Esophagus squamous epithelium (tissue), 4 donors: ENCODE data around the gene CD34.

Source experiments
- POLR2A ChIP-seq, 4 donors: fragments of 450-650 bp; IDR thresholded peaks; one replicate each; pipeline ENCODE4 v1.6.1; 2017; ENCODE audit warnings: antibody characterized with exemption in 4 of 4, mild to moderate bottlenecking in 4 of 4, moderate library complexity in 3 of 4
- TF ChIP-seq, protein P1 (sequence below), 6 experiments: fragments of 450-650 bp in 4 of 6; fragments of 200-600 bp in 2 of 6; sonication (generic) in 2 of 6; IDR thresholded peaks; one replicate each; pipeline ENCODE4 v1.5.1; 2016 to 2019; ENCODE audit warnings: antibody characterized with exemption in 6 of 6, mild to moderate bottlenecking in 4 of 6, moderate library complexity in 4 of 6

DNA sequence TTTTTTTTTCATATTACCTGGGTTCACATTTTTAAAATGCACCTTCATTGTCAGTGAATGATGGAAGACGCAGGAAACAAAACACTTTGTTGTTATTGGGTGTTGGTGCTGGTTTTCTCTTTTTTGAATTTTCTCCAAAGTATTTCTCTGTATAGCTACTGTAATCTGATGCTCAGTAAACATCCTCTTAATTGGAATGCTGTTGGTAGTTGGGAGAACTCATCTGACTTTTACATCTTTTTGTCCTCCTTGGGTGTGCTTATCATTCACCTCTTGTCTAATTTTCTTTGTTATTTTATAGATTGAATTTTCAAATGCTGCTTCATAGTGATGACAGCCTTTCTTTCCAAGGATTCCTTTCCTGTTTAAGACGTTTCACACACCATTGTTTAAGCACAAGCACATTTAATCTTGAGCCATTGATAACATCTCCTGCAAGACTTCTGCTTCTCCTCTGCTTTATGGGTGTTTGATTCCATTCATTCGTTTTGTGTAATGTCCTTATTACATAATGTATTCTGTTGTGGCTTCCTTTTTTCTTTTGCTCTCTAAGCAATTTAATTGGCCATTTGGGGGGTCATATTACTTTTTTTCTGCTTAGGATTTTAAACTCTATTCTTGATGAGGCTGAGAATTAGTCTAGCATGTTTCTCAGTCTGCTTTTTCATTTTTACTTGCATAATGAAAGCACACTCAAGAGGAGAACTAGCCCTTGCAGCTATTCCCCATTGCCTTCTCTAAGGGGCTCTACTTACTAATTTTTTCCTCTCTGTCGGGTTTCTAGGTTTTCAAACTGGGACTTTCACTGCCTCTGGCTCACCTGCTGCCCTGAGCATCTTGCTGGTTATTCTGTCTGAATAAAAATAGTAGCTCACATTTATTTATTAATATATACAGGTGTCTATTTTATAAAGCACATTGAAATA is 42.0 kb upstream of the CD34 start:
- TF ChIP-seq, protein P1, sequence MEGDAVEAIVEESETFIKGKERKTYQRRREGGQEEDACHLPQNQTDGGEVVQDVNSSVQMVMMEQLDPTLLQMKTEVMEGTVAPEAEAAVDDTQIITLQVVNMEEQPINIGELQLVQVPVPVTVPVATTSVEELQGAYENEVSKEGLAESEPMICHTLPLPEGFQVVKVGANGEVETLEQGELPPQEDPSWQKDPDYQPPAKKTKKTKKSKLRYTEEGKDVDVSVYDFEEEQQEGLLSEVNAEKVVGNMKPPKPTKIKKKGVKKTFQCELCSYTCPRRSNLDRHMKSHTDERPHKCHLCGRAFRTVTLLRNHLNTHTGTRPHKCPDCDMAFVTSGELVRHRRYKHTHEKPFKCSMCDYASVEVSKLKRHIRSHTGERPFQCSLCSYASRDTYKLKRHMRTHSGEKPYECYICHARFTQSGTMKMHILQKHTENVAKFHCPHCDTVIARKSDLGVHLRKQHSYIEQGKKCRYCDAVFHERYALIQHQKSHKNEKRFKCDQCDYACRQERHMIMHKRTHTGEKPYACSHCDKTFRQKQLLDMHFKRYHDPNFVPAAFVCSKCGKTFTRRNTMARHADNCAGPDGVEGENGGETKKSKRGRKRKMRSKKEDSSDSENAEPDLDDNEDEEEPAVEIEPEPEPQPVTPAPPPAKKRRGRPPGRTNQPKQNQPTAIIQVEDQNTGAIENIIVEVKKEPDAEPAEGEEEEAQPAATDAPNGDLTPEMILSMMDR (IDR thresholded peaks at IDR 0.05): no peak
- TF ChIP-seq POLR2A (IDR thresholded peaks at IDR 0.05): no peak
